Liver (tissue), 9 donors: ENCODE data around the gene NLGN3. TPM values are rescaled to one million over a fixed set of nuclear protein-coding genes. Genes with fewer than 3 reads are reported as not detected.

Experiments
- DNase-seq: peaks from one replicate; pipeline ENCODE4 v3.0.0-alpha.2; 2017; ENCODE audit warnings: low spot score
- H3K27ac ChIP-seq, 2 donors: one replicate each; pipeline ENCODE4 v1.7.0; 2013; ENCODE audit warnings: inconsistent platforms in 2 of 2, low read length in 2 of 2, control low read depth in 1 of 2, low read depth in 1 of 2, mild to moderate bottlenecking in 1 of 2
- H3K27me3 ChIP-seq, 4 donors: one replicate each; pipeline versions ENCODE4 v1.6.1 to v1.7.0; 2013; ENCODE audit warnings: low read length in 3 of 4, inconsistent platforms in 1 of 4, mild to moderate bottlenecking in 1 of 4, moderate library complexity in 1 of 4; ENCODE audit not compliant: control insufficient read depth in 4 of 4, insufficient read depth in 4 of 4
- H3K36me3 ChIP-seq, 4 donors: one replicate each; pipeline versions ENCODE4 v1.6.1 to v1.7.0; 2013; ENCODE audit warnings: low read length in 3 of 4, mild to moderate bottlenecking in 3 of 4, low read depth in 1 of 4, moderate library complexity in 1 of 4; ENCODE audit not compliant: control insufficient read depth in 4 of 4, insufficient read depth in 3 of 4
- H3K4me1 ChIP-seq, 4 donors: one replicate each; pipeline versions ENCODE4 v1.6.1 to v1.7.0; 2013; ENCODE audit warnings: low read length in 3 of 4, mild to moderate bottlenecking in 3 of 4, moderate library complexity in 1 of 4; ENCODE audit not compliant: control insufficient read depth in 4 of 4, insufficient read depth in 4 of 4
- H3K4me3 ChIP-seq, 3 donors: one replicate each; pipeline versions ENCODE4 v1.6.1 to v1.7.0; 2013; ENCODE audit warnings: low read length in 3 of 3, control low read depth in 1 of 3, low read depth in 1 of 3, mild to moderate bottlenecking in 1 of 3
- H3K9ac ChIP-seq, 2 donors: one replicate each; pipeline ENCODE4 v1.7.0; 2013; ENCODE audit warnings: low read length in 2 of 2, mild to moderate bottlenecking in 2 of 2, moderate library complexity in 2 of 2, control low read depth in 1 of 2, low read depth in 1 of 2
- H3K9me3 ChIP-seq, 4 donors: one replicate each; pipeline versions ENCODE4 v1.6.1 to v1.7.0; 2013; ENCODE audit warnings: low read length in 3 of 4; ENCODE audit not compliant: control insufficient read depth in 4 of 4
- EGR1 ChIP-seq, 2 donors: IDR thresholded peaks; 2 replicates each; pipeline ENCODE4 v1.6.1; 2016 to 2018; ENCODE audit warnings: antibody characterized with exemption in 2 of 2, low read depth in 2 of 2
- FOXA1 ChIP-seq: IDR thresholded peaks from 2 replicates; pipeline ENCODE4 v1.6.1; 2016; ENCODE audit warnings: antibody characterized with exemption
- FOXA2 ChIP-seq: IDR thresholded peaks from 2 replicates; pipeline ENCODE4 v1.6.1; 2016; ENCODE audit warnings: antibody characterized with exemption
- GABPA ChIP-seq, 2 donors: IDR thresholded peaks in 1 of 2; conservative IDR thresholded peaks in 1 of 2; 2 replicates each; pipeline ENCODE4 v1.6.1; 2016; ENCODE audit warnings: antibody characterized with exemption in 2 of 2, mild to moderate bottlenecking in 1 of 2, moderate library complexity in 1 of 2
- HNF4A ChIP-seq, 2 donors: conservative IDR thresholded peaks; 2 replicates each; pipeline ENCODE4 v1.6.1; 2016; ENCODE audit warnings: antibody characterized with exemption in 2 of 2, mild to moderate bottlenecking in 2 of 2
- HNF4G ChIP-seq: IDR thresholded peaks from 2 replicates; pipeline ENCODE4 v1.6.1; 2016; ENCODE audit warnings: antibody characterized with exemption
- JUND ChIP-seq, 2 donors: IDR thresholded peaks; 2 replicates each; pipeline ENCODE4 v1.6.1; 2016; ENCODE audit warnings: antibody characterized with exemption in 2 of 2
- MAX ChIP-seq: IDR thresholded peaks from 2 replicates; pipeline ENCODE4 v1.6.1; 2016; ENCODE audit warnings: antibody characterized with exemption
- NR2F2 ChIP-seq: IDR thresholded peaks from 2 replicates; pipeline ENCODE4 v1.6.1; 2016; ENCODE audit warnings: antibody characterized with exemption
- RAD21 ChIP-seq, 2 donors: IDR thresholded peaks; 2 replicates each; pipeline ENCODE4 v1.6.1; 2016; ENCODE audit warnings: antibody characterized with exemption in 2 of 2, mild to moderate bottlenecking in 2 of 2
- REST ChIP-seq: IDR thresholded peaks from 2 replicates; pipeline ENCODE4 v1.6.1; 2016; ENCODE audit warnings: antibody characterized with exemption, mild to moderate bottlenecking
- RXRA ChIP-seq, 2 donors: IDR thresholded peaks; 2 replicates each; pipeline ENCODE4 v1.6.1; 2017 to 2018; ENCODE audit warnings: antibody characterized with exemption in 2 of 2, mild to moderate bottlenecking in 1 of 2
- SP1 ChIP-seq: IDR thresholded peaks from 2 replicates; pipeline ENCODE4 v1.6.1; 2018; ENCODE audit warnings: antibody characterized with exemption, mild to moderate bottlenecking
- TAF1 ChIP-seq: conservative IDR thresholded peaks from 2 replicates; pipeline ENCODE4 v1.6.1; 2016; ENCODE audit warnings: antibody characterized with exemption, mild to moderate bottlenecking
- YY1 ChIP-seq: IDR thresholded peaks from 2 replicates; pipeline ENCODE4 v1.6.1; 2016; ENCODE audit warnings: antibody characterized with exemption, mild to moderate bottlenecking
- ZBTB33 ChIP-seq: IDR thresholded peaks from 2 replicates; pipeline ENCODE4 v1.6.1; 2016; ENCODE audit warnings: antibody characterized with exemption
- WGBS: extraction: QIAGEN DNeasy Blood & Tissue Kit; methylation state at CpG from one replicate; pipeline ENCODE4 v1.1.7; 2013; 5-methylcytosine and 5-hydroxymethylcytosine counted together
- polyA plus RNA-seq, 2 donors: library from polyadenylated mRNA; stranded (reverse) in 1 of 2; unstranded in 1 of 2; fragments of 200-250 nt in 1 of 2; fragments of >200 nt in 1 of 2; fragmentation: Nextera tagmentation in 1 of 2; extraction: Ambion mirVana in 1 of 2; gene quantifications; one replicate each; pipeline versions ENCODE4 v1.2.1 to v1.2.3, GENCODE V29; 2013 to 2015
- total RNA-seq, 2 donors: library from RNA; depleted of rRNA; stranded (reverse); fragments of >200 nt; gene quantifications; one replicate each; pipeline ENCODE4 v1.2.3, GENCODE V29; 2014
- TF ChIP-seq, protein P1 (sequence below): IDR thresholded peaks from 2 replicates; pipeline ENCODE4 v1.6.1; 2016; ENCODE audit warnings: antibody characterized with exemption
- TF ChIP-seq, protein P2 (sequence below): fragments of 150-350 bp; IDR thresholded peaks from 2 replicates; pipeline ENCODE4 v1.5.1; 2017; ENCODE audit warnings: improper control_type of control experiment, low read depth, low read length; ENCODE audit not compliant: missing input control
- donor health status: healthy.
- donor health status: healthy.
- donor health status: healthy.
- donor health status: healthy.
- donor health status: healthy.

Gene NLGN3
- total and polyA plus RNA-seq, 4 donors = 0.11 to 0.23 (median 0.15) TPM

DNA sequence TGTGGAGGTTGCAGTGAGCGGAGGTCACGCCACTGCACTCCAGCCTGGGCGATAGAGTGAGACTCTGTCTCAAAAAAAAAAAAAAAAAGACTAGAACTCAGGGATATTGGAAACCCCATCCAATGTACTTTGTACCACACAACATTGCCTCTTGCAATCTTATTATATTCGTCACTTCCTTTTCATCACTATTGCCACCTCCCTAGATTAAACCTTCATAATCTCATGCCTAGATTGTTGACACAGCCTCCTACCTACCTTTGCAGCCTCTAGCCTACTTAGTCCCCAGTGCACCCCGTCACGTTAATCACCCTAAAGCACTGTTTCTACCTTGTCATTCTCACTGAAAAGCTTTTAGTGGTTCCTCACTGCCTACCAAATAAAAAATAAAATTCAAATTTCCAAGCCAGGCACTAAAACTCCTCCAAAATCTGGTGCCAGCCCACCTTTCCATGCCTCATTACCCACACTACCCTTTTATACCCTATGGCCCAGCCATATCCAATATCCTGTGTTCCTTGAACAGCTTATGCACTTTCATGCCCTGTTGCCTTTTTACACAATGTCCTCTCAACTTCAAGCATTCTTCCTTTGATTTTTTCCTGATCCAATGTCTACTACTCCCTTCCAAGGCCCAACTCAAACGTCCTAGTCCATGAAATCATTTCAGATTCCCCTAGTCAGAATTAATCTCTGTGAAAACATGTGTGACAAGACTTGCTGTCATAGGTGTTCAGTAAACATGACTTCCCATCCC is 54.8 kb downstream of the NLGN3 start:
- Histone ChIP-seq H3K4me1 (no peaks in the 10 kb centered on the region), H3K27ac (no peak overlapping the region), H3K27me3 (no peaks in the 10 kb centered on the region), H3K9ac (no peak overlapping the region), H3K9me3 (no peaks in the 10 kb centered on the region), H3K4me3 (no peak overlapping the region), H3K36me3 (no peaks in the 10 kb centered on the region)
- 80% methylated on average over 7 of the region's 7 CpGs for WGBS
- DNase-seq = no peak
- TF ChIP-seq HNF4A (conservative IDR thresholded peaks at IDR 0.05) (peak; percentile 13 to 27), MAX (no peak)

DNA sequence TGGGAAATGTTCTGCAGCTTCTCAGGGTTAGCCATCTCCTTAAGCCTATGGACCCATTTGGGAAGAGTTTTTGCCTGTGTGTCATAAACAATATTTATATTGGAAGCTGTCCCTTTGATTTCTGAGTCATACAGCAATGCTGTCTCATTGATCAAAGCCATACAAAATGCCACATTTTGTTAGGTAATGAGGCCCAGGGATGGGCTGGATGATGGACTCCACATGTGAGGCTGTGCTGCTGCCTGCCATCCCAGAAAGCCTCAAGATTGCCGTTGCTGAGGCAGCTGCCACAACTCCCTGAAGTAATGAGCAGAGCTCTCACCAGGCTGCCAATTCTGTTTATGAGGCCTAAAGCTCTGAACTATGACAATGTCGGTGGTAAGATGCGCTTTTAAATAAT is 66.2 kb downstream of the NLGN3 start:
- peaks cover 3 to 32% (median 26%) of the 10 kb centered on the region in 4 donors for H3K4me1 ChIP-seq
- no peak overlapping the region for H3K9ac ChIP-seq
- no peaks in the 10 kb centered on the region for H3K9me3 ChIP-seq
- H3K27ac ChIP-seq = no peak overlapping the region
- no peaks in the 10 kb centered on the region for H3K36me3 ChIP-seq
- 85% methylated on average over 3 of the region's 3 CpGs for WGBS
- DNase-seq = no peak
- H3K4me3 ChIP-seq = no peak overlapping the region
- TF ChIP-seq SP1 = no peak
- no peak for TF ChIP-seq YY1
- no peaks in the 10 kb centered on the region for H3K27me3 ChIP-seq

DNA sequence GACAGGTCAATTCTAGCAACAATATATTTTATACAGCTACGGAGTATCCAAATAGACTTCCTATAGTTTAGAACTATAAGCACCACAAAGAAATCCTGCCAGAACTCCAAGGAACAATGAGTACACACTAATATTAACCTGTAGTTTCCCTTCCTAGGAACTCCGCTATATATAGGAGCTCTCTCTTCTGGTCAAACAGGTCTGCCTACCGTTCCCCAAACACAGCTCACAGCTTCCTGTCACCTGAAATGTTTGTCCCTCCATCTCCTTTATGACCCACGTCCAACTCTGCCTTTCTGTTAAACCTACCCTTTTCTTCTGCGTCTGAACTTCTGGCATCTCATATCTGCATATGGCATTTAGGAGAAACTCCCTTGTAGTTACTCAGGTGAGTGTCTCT is 67.9 kb downstream of the NLGN3 start:
- no peaks in the 10 kb centered on the region for H3K27me3 ChIP-seq
- TF ChIP-seq ZBTB33 (no peak), EGR1 (IDR thresholded peaks at IDR 0.05; ENCODE audit: low read depth in 2 of 2) (no peak), SP1 (no peak), FOXA2 (no peak), MAX (no peak), GABPA (IDR thresholded peaks at IDR 0.05 in 1 of 2, conservative IDR thresholded peaks at IDR 0.05 in 1 of 2) (no peak), RXRA (IDR thresholded peaks at IDR 0.05) (no peak), NR2F2 (no peak), RAD21 (IDR thresholded peaks at IDR 0.05) (no peak), YY1 (no peak), HNF4G (no peak), REST (no peak), FOXA1 (no peak), HNF4A (conservative IDR thresholded peaks at IDR 0.05) (no peak), JUND (IDR thresholded peaks at IDR 0.05) (no peak), TAF1 (no peak)
- TF ChIP-seq, protein P1, sequence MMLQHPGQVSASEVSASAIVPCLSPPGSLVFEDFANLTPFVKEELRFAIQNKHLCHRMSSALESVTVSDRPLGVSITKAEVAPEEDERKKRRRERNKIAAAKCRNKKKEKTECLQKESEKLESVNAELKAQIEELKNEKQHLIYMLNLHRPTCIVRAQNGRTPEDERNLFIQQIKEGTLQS = no peak
- TF ChIP-seq, protein P2, sequence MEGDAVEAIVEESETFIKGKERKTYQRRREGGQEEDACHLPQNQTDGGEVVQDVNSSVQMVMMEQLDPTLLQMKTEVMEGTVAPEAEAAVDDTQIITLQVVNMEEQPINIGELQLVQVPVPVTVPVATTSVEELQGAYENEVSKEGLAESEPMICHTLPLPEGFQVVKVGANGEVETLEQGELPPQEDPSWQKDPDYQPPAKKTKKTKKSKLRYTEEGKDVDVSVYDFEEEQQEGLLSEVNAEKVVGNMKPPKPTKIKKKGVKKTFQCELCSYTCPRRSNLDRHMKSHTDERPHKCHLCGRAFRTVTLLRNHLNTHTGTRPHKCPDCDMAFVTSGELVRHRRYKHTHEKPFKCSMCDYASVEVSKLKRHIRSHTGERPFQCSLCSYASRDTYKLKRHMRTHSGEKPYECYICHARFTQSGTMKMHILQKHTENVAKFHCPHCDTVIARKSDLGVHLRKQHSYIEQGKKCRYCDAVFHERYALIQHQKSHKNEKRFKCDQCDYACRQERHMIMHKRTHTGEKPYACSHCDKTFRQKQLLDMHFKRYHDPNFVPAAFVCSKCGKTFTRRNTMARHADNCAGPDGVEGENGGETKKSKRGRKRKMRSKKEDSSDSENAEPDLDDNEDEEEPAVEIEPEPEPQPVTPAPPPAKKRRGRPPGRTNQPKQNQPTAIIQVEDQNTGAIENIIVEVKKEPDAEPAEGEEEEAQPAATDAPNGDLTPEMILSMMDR = no peak
- no peak overlapping the region for H3K4me3 ChIP-seq
- H3K9me3 ChIP-seq = no peaks in the 10 kb centered on the region
- H3K36me3 ChIP-seq = no peaks in the 10 kb centered on the region
- DNase-seq = no peak
- H3K9ac ChIP-seq = no peak overlapping the region
- H3K4me1 ChIP-seq = peaks cover 3 to 46% (median 37%) of the 10 kb centered on the region in 4 donors
- H3K27ac ChIP-seq = no peak overlapping the region
- WGBS = 51% methylated on average over 5 of the region's 5 CpGs
